Erythroblast (primary cell): Measurements from ENCODE around the gene BCL2L2.

Experiments used
- GATA1 ChIP-seq: IDR thresholded peaks from 2 replicates; pipeline ENCODE4 v1.6.1; 2011; ENCODE audit warnings: low read depth, mild to moderate bottlenecking, control low read depth, low read length, moderate library complexity
- POLR2A ChIP-seq: IDR thresholded peaks from 2 replicates; pipeline ENCODE4 v1.6.1; 2011; ENCODE audit warnings: mild to moderate bottlenecking, low read length

GRCh38 chr14:23354990-23355389, 48.4 kb downstream of the BCL2L2 start:
- TF ChIP-seq POLR2A (no peak), GATA1 (no peak)
